CD4-positive, alpha-beta memory T cell (primary cell): Measurements from ENCODE around the gene DGKB. TPM values are rescaled to one million over a fixed set of nuclear protein-coding genes. Genes with fewer than 3 reads are reported as not detected.
"Not testable (repeated sequence)": the region's sequence is repeated elsewhere in the genome, so short reads cannot be mapped to it uniquely, and the experiment has no call there.

ENCODE experiments used
- CTCF ChIA-PET: fragments of 350-600 bp; sonication (Branson Sonifier 250); formaldehyde crosslinking; loops from one replicate; lab custom pipeline; 2021; ENCODE audit warnings: inconsistent platforms; ENCODE audit not compliant: partially characterized antibody; lab: Charles Lee
- POLR2A ChIA-PET: fragments of 350-600 bp; sonication (Branson Sonifier 250); formaldehyde crosslinking; loops from one replicate; lab custom pipeline; 2021; ENCODE audit not compliant: partially characterized antibody; lab: Charles Lee
- DNase-seq, 5 donors: peaks; one replicate each; pipeline versions ENCODE4 v3.0.0 to v3.0.0-alpha.2; 2020 to 2022; ENCODE audit warnings: mixed read lengths in 1 of 5
- H3K27ac ChIP-seq: one replicate; pipeline ENCODE4 v1.7.0; 2013; ENCODE audit warnings: low read depth, low read length
- H3K27me3 ChIP-seq: 2 replicates; pipeline ENCODE4 v1.7.0; 2013; ENCODE audit warnings: mild to moderate bottlenecking, low read length, moderate library complexity; ENCODE audit not compliant: insufficient read depth
- H3K36me3 ChIP-seq: 2 replicates; pipeline ENCODE4 v1.7.0; 2013; ENCODE audit warnings: mild to moderate bottlenecking, low read length, moderate library complexity; ENCODE audit not compliant: insufficient read depth
- H3K4me1 ChIP-seq: 2 replicates; pipeline ENCODE4 v1.7.0; 2013; ENCODE audit warnings: mild to moderate bottlenecking, low read length, moderate library complexity; ENCODE audit not compliant: insufficient read depth
- H3K4me3 ChIP-seq, 2 donors: one replicate each; pipeline ENCODE4 v1.7.0; 2013; ENCODE audit warnings: low read length in 2 of 2, mild to moderate bottlenecking in 1 of 2
- H3K9me3 ChIP-seq, 2 donors: one replicate each; pipeline ENCODE4 v1.7.0; 2013; ENCODE audit warnings: low read length in 2 of 2, control low read depth in 1 of 2; ENCODE audit not compliant: control insufficient read depth in 1 of 2
- H3K27ac Mint-ChIP-seq, 7 donors: one replicate each; pipeline ENCODE4 v1.8.0; 2020 to 2021; ENCODE audit warnings: mixed read lengths in 7 of 7, mild to moderate bottlenecking in 6 of 7, inconsistent platforms in 3 of 7, moderate library complexity in 3 of 7
- H3K27me3 Mint-ChIP-seq, 2 donors: one replicate each; pipeline ENCODE4 v1.8.0; 2020 to 2021; ENCODE audit warnings: mixed read lengths in 2 of 2
- H3K36me3 Mint-ChIP-seq, 2 donors: one replicate each; pipeline ENCODE4 v1.8.0; 2020 to 2021; ENCODE audit warnings: mixed read lengths in 2 of 2, inconsistent platforms in 1 of 2, mild to moderate bottlenecking in 1 of 2
- H3K4me1 Mint-ChIP-seq, 4 donors: one replicate each; pipeline ENCODE4 v1.8.0; 2020 to 2021; ENCODE audit warnings: mixed read lengths in 4 of 4, mild to moderate bottlenecking in 1 of 4
- H3K4me3 Mint-ChIP-seq, 8 donors: one replicate each; pipeline ENCODE4 v1.8.0; 2020 to 2021; ENCODE audit warnings: mixed read lengths in 8 of 8, mild to moderate bottlenecking in 7 of 8, moderate library complexity in 6 of 8, inconsistent platforms in 3 of 8
- H3K9me3 Mint-ChIP-seq, 8 donors: one replicate each; pipeline ENCODE4 v1.8.0; 2020 to 2021; ENCODE audit warnings: mixed read lengths in 8 of 8, mild to moderate bottlenecking in 5 of 8, inconsistent platforms in 3 of 8, moderate library complexity in 1 of 8
- intact Hi-C: fragments of 100-400 bp; cut with micrococcal nuclease; formaldehyde crosslinking; loops from one replicate; pipeline ENCODE4 v1.15.1; 2023
- polyA plus RNA-seq, 2 donors: library from polyadenylated mRNA; unstranded; fragments of 300-500 nt; fragmentation: Illumina TruSeq; gene quantifications; one replicate each; pipeline ENCODE4 v1.2.3, GENCODE V29; 2021
- total RNA-seq, 2 experiments: library from RNA; stranded (reverse); gene quantifications; one replicate each; pipeline ENCODE4 v1.2.3, GENCODE V29; 2021

DGKB gene
- total and polyA plus RNA-seq, 4 experiments from 2014 or later, result not detected

GRCh38 chr7:14279065-14279871 lies 623.3 kb downstream of the DGKB start:
- H3K9me3 ChIP-seq, H3K4me3 Mint-ChIP-seq, CTCF ChIA-PET, H3K4me1 ChIP-seq, H3K27me3 Mint-ChIP-seq, H3K36me3 ChIP-seq, H3K4me1 Mint-ChIP-seq, H3K9me3 Mint-ChIP-seq, POLR2A ChIA-PET, intact Hi-C loops, H3K36me3 Mint-ChIP-seq, H3K27me3 ChIP-seq, DNase-seq, H3K27ac ChIP-seq, H3K4me3 ChIP-seq, H3K27ac Mint-ChIP-seq: not testable (repeated sequence)

GRCh38 chr7:14275356-14275755 lies 627.2 kb downstream of the DGKB start:
- H3K27ac ChIP-seq, result no peak overlapping the region
- intact Hi-C loops, result no loop called here
- H3K9me3 ChIP-seq, result no peaks in the 10 kb centered on the region
- no peaks in the 10 kb centered on the region for H3K27me3 ChIP-seq
- H3K4me3 Mint-ChIP-seq, result no peak overlapping the region
- no peaks in the 10 kb centered on the region for H3K36me3 Mint-ChIP-seq
- no peaks in the 10 kb centered on the region for H3K36me3 ChIP-seq
- H3K4me1 ChIP-seq, result no peaks in the 10 kb centered on the region
- H3K27ac Mint-ChIP-seq, result no peak overlapping the region
- no peak overlapping the region for H3K4me3 ChIP-seq
- ChIA-PET POLR2A (no interaction called here), CTCF (no interaction called here)
- H3K4me1 Mint-ChIP-seq, result peaks cover 0 to under 1% (median 0%) of the 10 kb centered on the region in 4 donors
- H3K9me3 Mint-ChIP-seq, result peaks cover 0 to 9% (median 2%) of the 10 kb centered on the region in 8 donors
- H3K27me3 Mint-ChIP-seq, result peaks cover 0 to 1% of the 10 kb centered on the region in 2 donors
- DNase-seq, result no peak

- Histone ChIP-seq H3K36me3 (no peaks in the 10 kb centered on the region), H3K27ac (no peak overlapping the region), H3K4me1 (no peaks in the 10 kb centered on the region), H3K4me3 (no peak overlapping the region), H3K27me3 (no peaks in the 10 kb centered on the region), H3K9me3 (no peaks in the 10 kb centered on the region)
- Mint-ChIP-seq H3K4me1 (peaks cover 0 to 4% (median 0%) of the 10 kb centered on the region in 4 donors), H3K36me3 (no peaks in the 10 kb centered on the region), H3K9me3 (peaks cover 0 to 3% (median 0%) of the 10 kb centered on the region in 8 donors), H3K27ac (no peak overlapping the region), H3K4me3 (no peak overlapping the region), H3K27me3 (peaks cover 0 to 2% of the 10 kb centered on the region in 2 donors)
- intact Hi-C loops, result no loop called here
- POLR2A ChIA-PET, result no interaction called here
- DNase-seq, result no peak
- CTCF ChIA-PET, result no interaction called here
These were observed 631.1 kb downstream of the DGKB start for GRCh38 chr7:14271441-14271840.

GRCh38 chr7:14270099-14270498 lies 632.5 kb downstream of the DGKB start:
- Mint-ChIP-seq H3K9me3 (peaks cover 0 to 3% (median 0%) of the 10 kb centered on the region in 8 donors), H3K27me3 (peaks cover 0 to 2% of the 10 kb centered on the region in 2 donors), H3K36me3 (no peaks in the 10 kb centered on the region), H3K4me3 (no peak overlapping the region), H3K4me1 (peaks cover 0 to 4% (median 0%) of the 10 kb centered on the region in 4 donors), H3K27ac (no peak overlapping the region)
- Histone ChIP-seq H3K4me1 (no peaks in the 10 kb centered on the region), H3K27ac (no peak overlapping the region), H3K9me3 (no peaks in the 10 kb centered on the region), H3K36me3 (no peaks in the 10 kb centered on the region), H3K4me3 (no peak overlapping the region), H3K27me3 (no peaks in the 10 kb centered on the region)
- CTCF ChIA-PET, result no interaction called here
- intact Hi-C loops, result no loop called here
- POLR2A ChIA-PET, result no interaction called here
- DNase-seq, result no peak

- no peaks in the 10 kb centered on the region for H3K4me1 ChIP-seq
- ChIA-PET POLR2A (no interaction called here), CTCF (no interaction called here)
- intact Hi-C loops, result no loop called here
- no peaks in the 10 kb centered on the region for H3K36me3 ChIP-seq
- H3K9me3 Mint-ChIP-seq, result no peaks in the 10 kb centered on the region
- no peak overlapping the region for H3K27ac ChIP-seq
- H3K27me3 Mint-ChIP-seq, result no peaks in the 10 kb centered on the region
- H3K36me3 Mint-ChIP-seq, result no peaks in the 10 kb centered on the region
- no peak overlapping the region for H3K4me3 Mint-ChIP-seq
- DNase-seq, result no peak
- no peaks in the 10 kb centered on the region for H3K27me3 ChIP-seq
- no peaks in the 10 kb centered on the region for H3K4me1 Mint-ChIP-seq
- H3K4me3 ChIP-seq, result no peak overlapping the region
- H3K27ac Mint-ChIP-seq, result no peak overlapping the region
- no peaks in the 10 kb centered on the region for H3K9me3 ChIP-seq
These were observed 642.5 kb downstream of the DGKB start for GRCh38 chr7:14260011-14260410.

- H3K4me3 ChIP-seq, result no peak overlapping the region
- H3K36me3 ChIP-seq, result no peaks in the 10 kb centered on the region
- Mint-ChIP-seq H3K4me1 (no peaks in the 10 kb centered on the region), H3K27ac (no peak overlapping the region), H3K4me3 (no peak overlapping the region), H3K27me3 (no peaks in the 10 kb centered on the region), H3K36me3 (no peaks in the 10 kb centered on the region), H3K9me3 (no peaks in the 10 kb centered on the region)
- H3K27ac ChIP-seq, result no peak overlapping the region
- no peak for DNase-seq
- ChIA-PET POLR2A (no interaction called here), CTCF (no interaction called here)
- no peaks in the 10 kb centered on the region for H3K4me1 ChIP-seq
- H3K27me3 ChIP-seq, result no peaks in the 10 kb centered on the region
- no peaks in the 10 kb centered on the region for H3K9me3 ChIP-seq
- intact Hi-C loops, result no loop called here
These were observed 643.7 kb downstream of the DGKB start for GRCh38 chr7:14258861-14259260.

GRCh38 chr7:14258441-14258840 lies 644.1 kb downstream of the DGKB start:
- ChIA-PET POLR2A (no interaction called here), CTCF (no interaction called here)
- Histone ChIP-seq H3K27ac (no peak overlapping the region), H3K9me3 (no peaks in the 10 kb centered on the region), H3K27me3 (no peaks in the 10 kb centered on the region), H3K4me3 (no peak overlapping the region), H3K4me1 (no peaks in the 10 kb centered on the region), H3K36me3 (no peaks in the 10 kb centered on the region)
- no peak for DNase-seq
- no peaks in the 10 kb centered on the region for H3K4me1 Mint-ChIP-seq
- H3K36me3 Mint-ChIP-seq, result no peaks in the 10 kb centered on the region
- no peak overlapping the region for H3K27ac Mint-ChIP-seq
- H3K9me3 Mint-ChIP-seq, result no peaks in the 10 kb centered on the region
- no peak overlapping the region for H3K4me3 Mint-ChIP-seq
- no peaks in the 10 kb centered on the region for H3K27me3 Mint-ChIP-seq
- intact Hi-C loops, result no loop called here
